HG02588 (cell line): ENCODE results near the gene CBL.
"Not testable (repeated sequence)": the region's sequence is repeated elsewhere in the genome, so short reads cannot be mapped to it uniquely, and the experiment has no call there.

Source experiments
- ATAC-seq: cut with Tn5 transposase; IDR thresholded peaks from one replicate; pipeline ENCODE4 v1.9.1; 2021; ENCODE audit warnings: mild to moderate bottlenecking, moderate library complexity; ENCODE audit not compliant: unreplicated experiment

Gene CBL

GRCh38 chr11:119207415-119207960, 1.3 kb downstream of the CBL start:
- no peak for ATAC-seq

- ATAC-seq: no peak
These were observed 3.0 kb downstream of the CBL start for GRCh38 chr11:119209186-119209585.

- no peak for ATAC-seq
These were observed 3.9 kb downstream of the CBL start for GRCh38 chr11:119210050-119210449.

- ATAC-seq: no peak
These were observed 12.2 kb downstream of the CBL start for GRCh38 chr11:119218141-119218878.

- ATAC-seq: no peak
These were observed 16.2 kb downstream of the CBL start for GRCh38 chr11:119222308-119222707.

- ATAC-seq: no peak
These were observed 16.8 kb downstream of the CBL start for GRCh38 chr11:119222891-119223290.

GRCh38 chr11:119223856-119224255, 17.7 kb downstream of the CBL start:
- no peak for ATAC-seq

- ATAC-seq: not testable (repeated sequence)
These were observed 22.6 kb downstream of the CBL start for GRCh38 chr11:119228535-119229287.

GRCh38 chr11:119229288-119229672, 23.1 kb downstream of the CBL start:
- ATAC-seq: no peak

GRCh38 chr11:119229741-119230140, 23.6 kb downstream of the CBL start:
- ATAC-seq: no peak

- no peak for ATAC-seq
These were observed 30.4 kb downstream of the CBL start for GRCh38 chr11:119236490-119236889.

- no peak for ATAC-seq
These were observed 30.8 kb downstream of the CBL start for GRCh38 chr11:119236891-119237290.

- ATAC-seq: no peak
These were observed 31.4 kb downstream of the CBL start for GRCh38 chr11:119237515-119237914.

- no peak for ATAC-seq
These were observed 42.9 kb downstream of the CBL start for GRCh38 chr11:119248750-119249670.

GRCh38 chr11:119249671-119250010, 43.5 kb downstream of the CBL start:
- ATAC-seq: no peak

- ATAC-seq: no peak
These were observed 45.0 kb downstream of the CBL start for GRCh38 chr11:119251114-119251513.

- ATAC-seq: no peak
These were observed 48.1 kb downstream of the CBL start for GRCh38 chr11:119254239-119254638.

- no peak for ATAC-seq
These were observed 52.0 kb downstream of the CBL start for GRCh38 chr11:119258180-119258579.

- no peak for ATAC-seq
These were observed 52.8 kb downstream of the CBL start for GRCh38 chr11:119258983-119259382.

- ATAC-seq: no peak
These were observed 56.7 kb downstream of the CBL start for GRCh38 chr11:119262668-119263351.
